Mesenchymal stem cell (in vitro differentiated cells and primary cell): ENCODE data around the gene FBXL20.
"Not testable (repeated sequence)": the region's sequence is repeated elsewhere in the genome, so short reads cannot be mapped to it uniquely, and the experiment has no call there.

Source experiments
- DNase-seq: peaks from one replicate; pipeline ENCODE4 v3.0.0-alpha.2; 2013
- H2AFZ ChIP-seq: one replicate; pipeline ENCODE4 v1.6.1; 2013; ENCODE audit warnings: low read depth, mild to moderate bottlenecking, control low read depth, inconsistent platforms, low read length, moderate library complexity
- H2AK5ac ChIP-seq: 2 replicates; pipeline ENCODE4 v1.6.1; 2013; ENCODE audit warnings: low read length, moderate library complexity, mild to moderate bottlenecking, inconsistent platforms; ENCODE audit not compliant: severe bottlenecking
- H2BK120ac ChIP-seq: one replicate; pipeline ENCODE4 v1.6.1; 2013; ENCODE audit warnings: low read depth, mild to moderate bottlenecking, inconsistent platforms, low read length, moderate library complexity
- H2BK12ac ChIP-seq, 2 experiments: one replicate each; pipeline ENCODE4 v1.6.1; 2013; ENCODE audit warnings: inconsistent platforms in 2 of 2, low read length in 2 of 2, mild to moderate bottlenecking in 2 of 2, moderate library complexity in 2 of 2, control low read depth in 1 of 2
- H2BK15ac ChIP-seq: one replicate; pipeline ENCODE4 v1.6.1; 2013; ENCODE audit warnings: mild to moderate bottlenecking, low read depth, inconsistent platforms; ENCODE audit not compliant: poor library complexity, severe bottlenecking
- H2BK5ac ChIP-seq: 2 replicates; pipeline ENCODE4 v1.6.1; 2013; ENCODE audit warnings: low read depth, mild to moderate bottlenecking, low read length, control low read depth, inconsistent platforms; ENCODE audit not compliant: poor library complexity, severe bottlenecking
- H3K14ac ChIP-seq, 2 experiments: one replicate each; pipeline ENCODE4 v1.6.1; 2013; ENCODE audit warnings: inconsistent platforms in 2 of 2, low read length in 2 of 2, control low read depth in 1 of 2, mild to moderate bottlenecking in 1 of 2, moderate library complexity in 1 of 2
- H3K18ac ChIP-seq, 2 experiments: one replicate each; pipeline ENCODE4 v1.6.1; 2013; ENCODE audit warnings: inconsistent platforms in 2 of 2, low read length in 2 of 2, control low read depth in 1 of 2, low read depth in 1 of 2, mild to moderate bottlenecking in 1 of 2
- H3K23ac ChIP-seq, 2 experiments: one replicate each; pipeline ENCODE4 v1.6.1; 2013; ENCODE audit warnings: inconsistent platforms in 2 of 2, low read length in 2 of 2, mild to moderate bottlenecking in 2 of 2, moderate library complexity in 2 of 2, control low read depth in 1 of 2
- H3K27ac ChIP-seq: 2 replicates; pipeline ENCODE4 v1.5.1; 2013; ENCODE audit warnings: mild to moderate bottlenecking, moderate library complexity, low read length, control low read depth, inconsistent platforms; ENCODE audit not compliant: poor library complexity, severe bottlenecking
- H3K27me3 ChIP-seq, 2 experiments: 2 replicates each; pipeline versions ENCODE4 v1.6.1 to v1.7.0; 2013; ENCODE audit warnings: low read length in 2 of 2, mild to moderate bottlenecking in 2 of 2, moderate library complexity in 2 of 2, control low read depth in 1 of 2, inconsistent platforms in 1 of 2; ENCODE audit not compliant: control insufficient read depth in 1 of 2, insufficient read depth in 1 of 2
- H3K36me3 ChIP-seq, 2 experiments: 2 replicates each; pipeline versions ENCODE4 v1.6.1 to v1.7.0; 2013; ENCODE audit warnings: low read length in 2 of 2, control low read depth in 1 of 2, inconsistent platforms in 1 of 2, low read depth in 1 of 2, mild to moderate bottlenecking in 1 of 2; ENCODE audit not compliant: insufficient read depth in 2 of 2, control insufficient read depth in 1 of 2
- H3K4ac ChIP-seq, 2 experiments: one replicate each; pipeline ENCODE4 v1.6.1; 2013; ENCODE audit warnings: inconsistent platforms in 2 of 2, low read length in 2 of 2, mild to moderate bottlenecking in 2 of 2, moderate library complexity in 2 of 2, control low read depth in 1 of 2, low read depth in 1 of 2
- H3K4me1 ChIP-seq: 2 replicates; pipeline ENCODE4 v1.6.1; 2013; ENCODE audit warnings: low read depth, low read length, control low read depth; ENCODE audit not compliant: control insufficient read depth, insufficient read depth
- H3K4me2 ChIP-seq: 2 replicates; pipeline ENCODE4 v1.6.1; 2013; ENCODE audit warnings: low read length, mild to moderate bottlenecking, inconsistent platforms; ENCODE audit not compliant: poor library complexity, severe bottlenecking
- H3K4me3 ChIP-seq, 2 experiments: 2 replicates each; pipeline versions ENCODE4 v1.5.1 to v1.7.0; 2013; ENCODE audit warnings: low read length in 2 of 2, mild to moderate bottlenecking in 2 of 2, control low read depth in 1 of 2, low read depth in 1 of 2; ENCODE audit not compliant: insufficient read depth in 1 of 2
- H3K79me1 ChIP-seq: replicated peaks from 2 replicates; pipeline ENCODE4 v1.6.1; 2013; ENCODE audit warnings: mild to moderate bottlenecking, control low read depth, low read length, inconsistent platforms; ENCODE audit not compliant: poor library complexity, severe bottlenecking
- H3K9ac ChIP-seq: 2 replicates; pipeline ENCODE4 v1.7.0; 2013; ENCODE audit warnings: mild to moderate bottlenecking, low read length, moderate library complexity
- H3K9me3 ChIP-seq: 2 replicates; pipeline ENCODE4 v1.7.0; 2013; ENCODE audit warnings: mild to moderate bottlenecking, low read length; ENCODE audit not compliant: control insufficient read depth
- H4K8ac ChIP-seq: one replicate; pipeline ENCODE4 v1.6.1; 2013; ENCODE audit warnings: inconsistent platforms, mild to moderate bottlenecking, low read length, moderate library complexity
- H4K91ac ChIP-seq: one replicate; pipeline ENCODE4 v1.6.1; 2013; ENCODE audit warnings: mild to moderate bottlenecking, low read length, inconsistent platforms
- WGBS: methylation state at CpG from one replicate; pipeline ENCODE4 v1.1.7; 2013; ENCODE audit warnings: mixed read lengths; 5-methylcytosine and 5-hydroxymethylcytosine counted together

The FBXL20 gene

GRCh38 chr17:39337649-39338048 lies 63.8 kb downstream of the FBXL20 start:
- peaks cover 6 to 22% of the 10 kb centered on the region in 2 experiments for H3K36me3 ChIP-seq
- not testable (repeated sequence) for H3K14ac ChIP-seq, H3K23ac ChIP-seq, H3K18ac ChIP-seq, H2BK15ac ChIP-seq, H4K91ac ChIP-seq, H2AK5ac ChIP-seq, H3K4me3 ChIP-seq, H3K4ac ChIP-seq, H3K27ac ChIP-seq, H2BK120ac ChIP-seq, H3K27me3 ChIP-seq, H2BK12ac ChIP-seq, H3K79me1 ChIP-seq, H3K4me1 ChIP-seq, H2BK5ac ChIP-seq, H4K8ac ChIP-seq, H3K4me2 ChIP-seq, H2AFZ ChIP-seq, H3K9me3 ChIP-seq, DNase-seq, H3K9ac ChIP-seq
- WGBS, result 95% methylated on average over 25 of the region's 26 CpGs

GRCh38 chr17:39335704-39336223 lies 65.7 kb downstream of the FBXL20 start:
- no peak overlapping the region for H2BK12ac ChIP-seq
- no peak overlapping the region for H2AK5ac ChIP-seq
- no peak for DNase-seq
- no peak overlapping the region for H3K4me2 ChIP-seq
- H3K23ac ChIP-seq, result no peak overlapping the region
- peaks cover 2% of the 10 kb centered on the region for H3K4me1 ChIP-seq
- H3K36me3 ChIP-seq, result peaks cover 6 to 8% of the 10 kb centered on the region in 2 experiments
- H4K8ac ChIP-seq, result no peak overlapping the region
- no peak overlapping the region for H2BK5ac ChIP-seq
- WGBS, result 84% methylated on average over 3 of the region's 4 CpGs
- H3K27ac ChIP-seq, result no peak overlapping the region
- no peak overlapping the region for H3K14ac ChIP-seq
- no peak overlapping the region for H2AFZ ChIP-seq
- no peaks in the 10 kb centered on the region for H3K9me3 ChIP-seq
- H2BK15ac ChIP-seq, result no peak overlapping the region
- no peak overlapping the region for H4K91ac ChIP-seq
- H3K9ac ChIP-seq, result no peak overlapping the region
- H3K4ac ChIP-seq, result no peak overlapping the region
- no peak overlapping the region for H2BK120ac ChIP-seq
- H3K27me3 ChIP-seq, result no peaks in the 10 kb centered on the region
- H3K79me1 ChIP-seq, result peaks cover 3% of the 10 kb centered on the region
- H3K18ac ChIP-seq, result peak overlapping the region in 1 of 2 experiments; percentile 17
- no peak overlapping the region for H3K4me3 ChIP-seq

GRCh38 chr17:39334008-39334744 lies 67.2 kb downstream of the FBXL20 start:
- not testable (repeated sequence) for DNase-seq, H2BK15ac ChIP-seq, H2BK12ac ChIP-seq, H3K27ac ChIP-seq, H3K4me1 ChIP-seq, H3K4ac ChIP-seq, H3K79me1 ChIP-seq, H2AFZ ChIP-seq, H3K14ac ChIP-seq, H2BK5ac ChIP-seq, H3K4me3 ChIP-seq, H3K9me3 ChIP-seq, H3K36me3 ChIP-seq, H3K27me3 ChIP-seq, H4K91ac ChIP-seq, H4K8ac ChIP-seq, H3K18ac ChIP-seq, H2BK120ac ChIP-seq, H3K23ac ChIP-seq, H3K9ac ChIP-seq, H3K4me2 ChIP-seq, H2AK5ac ChIP-seq
- 70% methylated on average over 4 of the region's 6 CpGs for WGBS

GRCh38 chr17:39332092-39332491 lies 69.3 kb downstream of the FBXL20 start:
- no peak overlapping the region for H3K4ac ChIP-seq
- H2AFZ ChIP-seq, result no peak overlapping the region
- H3K23ac ChIP-seq, result no peak overlapping the region
- no peak overlapping the region for H3K4me2 ChIP-seq
- H3K27me3 ChIP-seq, result no peaks in the 10 kb centered on the region
- WGBS, result 98% methylated on average over 4 of the region's 5 CpGs
- no peak overlapping the region for H2AK5ac ChIP-seq
- DNase-seq, result no peak
- H4K91ac ChIP-seq, result no peak overlapping the region
- H3K9me3 ChIP-seq, result no peaks in the 10 kb centered on the region
- H2BK120ac ChIP-seq, result no peak overlapping the region
- H3K4me1 ChIP-seq, result peaks cover 2% of the 10 kb centered on the region
- H3K14ac ChIP-seq, result no peak overlapping the region
- H3K4me3 ChIP-seq, result no peak overlapping the region
- H2BK5ac ChIP-seq, result no peak overlapping the region
- H4K8ac ChIP-seq, result no peak overlapping the region
- no peak overlapping the region for H2BK12ac ChIP-seq
- H2BK15ac ChIP-seq, result no peak overlapping the region
- H3K36me3 ChIP-seq, result no peaks in the 10 kb centered on the region
- H3K27ac ChIP-seq, result no peak overlapping the region
- H3K79me1 ChIP-seq, result peaks cover 6% of the 10 kb centered on the region
- H3K18ac ChIP-seq, result no peak overlapping the region
- H3K9ac ChIP-seq, result no peak overlapping the region
